Peyer's patch (tissue), 4 donors: Measurements from ENCODE around the gene SCARF1. TPM values are rescaled to one million over a fixed set of nuclear protein-coding genes. Genes with fewer than 3 reads are reported as not detected.

Experiments used
- DNase-seq, 3 donors: peaks; one replicate each; pipeline ENCODE4 v3.0.0-alpha.2; 2017 to 2019
- H3K27ac ChIP-seq, 4 donors: fragments of 200-600 bp; sonication (generic); one replicate each; pipeline ENCODE4 v1.5.1; 2016 to 2019
- H3K27me3 ChIP-seq, 2 donors: fragments of 200-600 bp; sonication (generic); one replicate each; pipeline ENCODE4 v1.5.1; 2019
- H3K36me3 ChIP-seq, 3 donors: fragments of 200-600 bp; sonication (generic); one replicate each; pipeline ENCODE4 v1.5.1; 2016 to 2019
- H3K4me1 ChIP-seq, 4 donors: fragments of 200-600 bp; sonication (generic); one replicate each; pipeline ENCODE4 v1.5.1; 2016 to 2019
- H3K4me3 ChIP-seq, 4 donors: fragments of 200-600 bp; sonication (generic); 1 replicate in 3 of 4; 2 replicates in 1 of 4; pipeline ENCODE4 v1.5.1; 2016 to 2019; ENCODE audit warnings: mild to moderate bottlenecking in 1 of 4
- H3K9me3 ChIP-seq, 4 donors: fragments of 200-600 bp; sonication (generic); one replicate each; pipeline ENCODE4 v1.5.1; 2016 to 2019; ENCODE audit warnings: mild to moderate bottlenecking in 1 of 4
- CTCF ChIP-seq, 6 experiments: fragments of 450-650 bp in 4 of 6; fragments of 200-600 bp in 2 of 6; sonication (generic) in 1 of 6; IDR thresholded peaks; one replicate each; pipeline ENCODE4 v1.5.1; 2017 to 2019; ENCODE audit warnings: antibody characterized with exemption in 6 of 6, mild to moderate bottlenecking in 3 of 6, moderate library complexity in 1 of 6
- POLR2A ChIP-seq, 2 donors: fragments of 450-650 bp; IDR thresholded peaks; one replicate each; pipeline ENCODE4 v1.5.1; 2017; ENCODE audit warnings: antibody characterized with exemption in 2 of 2, mild to moderate bottlenecking in 2 of 2, moderate library complexity in 2 of 2
- total RNA-seq, 4 donors: library from RNA; depleted of rRNA; stranded (reverse); fragments of >200 nt; gene quantifications; one replicate each; pipeline ENCODE4 v1.1.0, GENCODE V29; 2016

SCARF1 gene
- total RNA-seq, 4 donors from 2014 or later: 9.8 to 32.2 (median 20.3) TPM

- Histone ChIP-seq H3K9me3 (no peaks in the 10 kb centered on the region), H3K27me3 (no peaks in the 10 kb centered on the region), H3K36me3 (peaks cover 0 to 16% (median 0%) of the 10 kb centered on the region in 3 donors), H3K4me1 (no peaks in the 10 kb centered on the region), H3K27ac (no peak overlapping the region), H3K4me3 (no peak overlapping the region)
- no peak for TF ChIP-seq POLR2A (IDR thresholded peaks at IDR 0.05)
- TF ChIP-seq CTCF (IDR thresholded peaks at IDR 0.05): no peak
- no peak for DNase-seq
Observed at GRCh38 chr17:1635675-1636465, 9.7 kb downstream of the SCARF1 start.

- DNase-seq: no peak
- H3K27me3 ChIP-seq: no peaks in the 10 kb centered on the region
- H3K4me3 ChIP-seq: no peak overlapping the region
- peaks cover 0 to 2% (median under 1%) of the 10 kb centered on the region in 4 donors for H3K4me1 ChIP-seq
- H3K27ac ChIP-seq: no peak overlapping the region
- TF ChIP-seq CTCF (IDR thresholded peaks at IDR 0.05) (no peak), POLR2A (IDR thresholded peaks at IDR 0.05) (no peak)
- H3K36me3 ChIP-seq: peaks cover 0 to 16% (median 0%) of the 10 kb centered on the region in 3 donors
- H3K9me3 ChIP-seq: no peaks in the 10 kb centered on the region
Observed at GRCh38 chr17:1634841-1635650, 10.5 kb downstream of the SCARF1 start.

GRCh38 chr17:1630662-1631061, 14.9 kb downstream of the SCARF1 start:
- no peaks in the 10 kb centered on the region for H3K27me3 ChIP-seq
- H3K27ac ChIP-seq: peak overlapping the region in 2 of 4 donors; percentile 87 to 99
- TF ChIP-seq POLR2A (IDR thresholded peaks at IDR 0.05) (no peak), CTCF (IDR thresholded peaks at IDR 0.05) (no peak)
- peaks cover 0 to 20% (median 13%) of the 10 kb centered on the region in 4 donors for H3K4me1 ChIP-seq
- no peak overlapping the region for H3K4me3 ChIP-seq
- peaks cover 0 to 4% (median 0%) of the 10 kb centered on the region in 3 donors for H3K36me3 ChIP-seq
- peak in 1 of 3 donors; percentile 57 for DNase-seq
- no peaks in the 10 kb centered on the region for H3K9me3 ChIP-seq

GRCh38 chr17:1629504-1630310, 15.8 kb downstream of the SCARF1 start:
- Histone ChIP-seq H3K27ac (peak overlapping the region; percentile 87 to 99 (median 91)), H3K9me3 (no peaks in the 10 kb centered on the region), H3K4me1 (peaks cover 0 to 20% (median 15%) of the 10 kb centered on the region in 4 donors), H3K36me3 (no peaks in the 10 kb centered on the region), H3K4me3 (peak overlapping the region; percentile 76 to 89 (median 84)), H3K27me3 (no peaks in the 10 kb centered on the region)
- DNase-seq: peak; percentile 85 to 91 (median 86)
- peak; percentile 62 to 78 (median 72) for TF ChIP-seq CTCF (IDR thresholded peaks at IDR 0.05)
- TF ChIP-seq POLR2A (IDR thresholded peaks at IDR 0.05): no peak
